CD4-positive, alpha-beta T cell treated with Interleukin-15 for 1 hour (primary cell): ENCODE results near the gene ME3.
A peak's percentile ranks its signal among the peaks of the same experiment; 100 is the strongest.

Source experiments
- DNase-seq: peaks from one replicate; pipeline ENCODE4 v3.0.0-alpha.2; 2020

ME3 gene

GRCh38 chr11:86672007-86672621 is at the start of gene ME3:
TSS of gene ME3 (minus strand) at chr11:86672616.
- peak; percentile 54 for DNase-seq

- DNase-seq: no peak
These were observed 49.6 kb upstream of the ME3 start for GRCh38 chr11:86722006-86722405.

GRCh38 chr11:86720546-86720945 is 48.1 kb upstream of the ME3 start:
- DNase-seq: no peak

GRCh38 chr11:86719781-86720463 is 47.5 kb upstream of the ME3 start:
- no peak for DNase-seq

DNA sequence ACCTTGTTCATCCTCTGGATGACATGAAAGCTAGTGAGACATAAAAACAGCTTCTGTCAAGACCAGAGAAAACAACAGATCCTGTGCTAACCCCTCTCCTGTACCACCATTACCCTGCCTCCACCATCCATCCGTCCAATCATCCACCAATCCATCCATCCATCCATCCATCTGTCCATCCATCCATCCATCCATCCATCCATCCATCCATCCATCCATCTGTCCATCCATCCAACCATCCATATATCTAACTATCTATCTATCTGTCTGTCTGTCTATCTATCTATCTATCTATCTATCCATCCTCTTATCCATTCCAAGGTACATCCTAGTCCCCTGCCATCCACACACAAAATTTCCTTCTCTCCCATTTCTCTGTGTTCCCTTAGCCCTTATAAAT is 46.6 kb upstream of the ME3 start:
- no peak for DNase-seq

GRCh38 chr11:86718521-86718920 is 46.1 kb upstream of the ME3 start:
- DNase-seq: no peak

DNA sequence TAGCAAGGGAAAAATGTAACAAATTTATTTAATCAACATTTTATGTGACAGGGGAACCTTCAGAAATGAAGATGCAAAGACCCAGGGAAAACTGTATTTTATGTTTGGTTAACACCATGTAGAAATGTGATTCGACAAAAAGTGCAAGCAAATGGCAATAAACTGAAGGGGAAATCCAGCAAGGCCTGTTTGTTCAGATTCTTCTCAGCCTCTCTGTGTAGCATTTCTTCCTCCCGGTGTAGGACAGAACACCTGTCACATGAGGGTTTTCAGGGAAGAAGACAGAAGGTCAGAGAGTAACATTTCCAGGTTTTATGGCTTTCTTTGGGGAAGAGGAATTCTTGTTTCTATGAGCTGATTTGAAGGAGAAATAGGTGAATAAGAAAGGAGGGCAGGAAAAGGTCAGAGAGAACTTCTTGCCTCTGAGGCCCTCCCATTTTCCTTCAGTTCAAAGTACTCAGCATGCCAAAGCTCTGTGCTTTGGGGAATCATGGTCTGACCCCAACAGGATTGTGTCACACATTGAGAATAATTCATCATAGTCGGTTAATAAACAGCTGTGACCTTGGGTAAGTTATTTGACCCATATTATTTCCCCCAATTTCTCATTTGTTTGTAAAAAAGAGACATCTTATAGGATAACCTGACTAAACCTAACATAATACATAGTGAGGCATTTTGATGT is 45.5 kb upstream of the ME3 start:
- no peak for DNase-seq

GRCh38 chr11:86715611-86716010 is 43.2 kb upstream of the ME3 start:
- no peak for DNase-seq

GRCh38 chr11:86713552-86713951 is 41.1 kb upstream of the ME3 start:
- no peak for DNase-seq

- no peak for DNase-seq
These were observed 38.5 kb upstream of the ME3 start for GRCh38 chr11:86710936-86711335.

DNA sequence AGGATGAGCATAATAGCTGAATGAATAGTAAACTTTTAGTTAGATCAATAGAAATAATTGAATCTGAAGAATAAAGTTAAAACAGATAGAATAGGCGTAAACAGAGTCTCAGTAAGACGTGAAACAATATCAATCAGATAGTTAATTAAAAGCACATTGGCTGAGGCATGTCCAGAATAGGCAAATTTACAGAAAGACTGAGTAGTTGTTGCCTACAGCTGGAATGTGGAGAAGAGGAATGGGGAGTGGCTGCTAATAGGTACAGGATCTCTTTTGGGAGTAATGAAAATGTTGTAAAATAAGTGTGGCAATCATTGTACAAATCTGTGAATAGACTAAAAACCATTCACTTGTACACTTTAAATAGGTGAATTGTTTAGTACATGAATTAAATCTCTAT is 36.3 kb upstream of the ME3 start:
- DNase-seq: no peak

GRCh38 chr11:86706338-86707131 is 34.1 kb upstream of the ME3 start:
- no peak for DNase-seq

DNA sequence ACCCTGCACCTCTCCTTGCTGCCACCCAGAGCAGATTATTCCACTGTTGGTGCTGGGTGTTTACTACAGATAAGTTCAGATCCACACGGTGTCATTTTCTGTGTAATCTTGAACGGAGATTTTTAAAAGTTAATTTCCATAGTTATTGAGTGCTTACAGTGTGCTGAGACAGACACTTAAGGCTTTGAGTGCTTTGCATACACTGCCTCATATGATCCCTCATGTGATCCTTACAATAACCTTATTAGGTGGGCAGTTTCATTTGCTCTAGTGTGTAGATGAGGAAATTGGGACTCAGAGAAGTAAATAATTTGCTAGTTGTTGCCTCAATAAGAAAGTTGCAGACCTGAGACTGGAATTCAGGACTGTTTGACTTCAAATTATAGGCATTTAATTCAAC is 32.3 kb upstream of the ME3 start:
- DNase-seq: no peak

GRCh38 chr11:86703987-86704386 is 31.6 kb upstream of the ME3 start:
- no peak for DNase-seq

DNA sequence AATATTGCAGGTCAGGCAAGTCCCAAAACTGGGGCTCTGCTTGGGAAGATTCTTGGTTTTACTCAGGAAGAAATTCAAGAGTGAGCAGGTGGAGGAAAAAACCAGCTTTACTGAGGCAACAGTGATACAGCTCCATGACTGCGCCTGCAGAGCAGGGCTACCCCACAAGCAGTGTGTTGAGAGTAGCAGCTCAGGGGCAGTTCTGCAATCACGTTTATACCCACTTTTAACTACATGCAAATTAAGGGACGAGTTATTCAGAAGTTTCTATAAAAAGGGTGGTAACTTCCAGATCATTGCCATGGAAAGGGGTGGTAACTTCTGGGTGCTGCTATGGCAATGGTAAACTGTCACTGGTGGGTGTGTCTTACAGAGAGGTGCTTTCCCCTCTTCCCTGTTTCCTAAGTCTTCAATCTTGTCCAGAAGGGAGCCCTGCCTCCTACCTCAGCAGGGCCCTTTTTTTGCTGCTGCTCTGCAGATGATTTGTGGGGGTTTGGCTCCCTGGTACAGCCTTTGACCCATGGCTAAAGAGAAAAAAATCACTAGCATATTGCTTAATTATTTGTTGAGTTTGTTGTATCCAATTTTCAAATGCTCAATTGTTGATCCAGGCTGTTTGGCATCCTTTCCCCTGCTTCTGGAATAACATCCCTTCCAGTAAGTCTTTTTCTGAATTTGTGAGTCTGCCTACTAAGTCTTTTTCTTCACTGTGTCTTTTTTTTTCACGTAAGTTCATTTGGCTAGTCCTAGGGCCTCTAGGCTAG is 30.0 kb upstream of the ME3 start:
- DNase-seq: no peak

GRCh38 chr11:86699040-86699791 is 26.8 kb upstream of the ME3 start:
- DNase-seq: no peak

DNA sequence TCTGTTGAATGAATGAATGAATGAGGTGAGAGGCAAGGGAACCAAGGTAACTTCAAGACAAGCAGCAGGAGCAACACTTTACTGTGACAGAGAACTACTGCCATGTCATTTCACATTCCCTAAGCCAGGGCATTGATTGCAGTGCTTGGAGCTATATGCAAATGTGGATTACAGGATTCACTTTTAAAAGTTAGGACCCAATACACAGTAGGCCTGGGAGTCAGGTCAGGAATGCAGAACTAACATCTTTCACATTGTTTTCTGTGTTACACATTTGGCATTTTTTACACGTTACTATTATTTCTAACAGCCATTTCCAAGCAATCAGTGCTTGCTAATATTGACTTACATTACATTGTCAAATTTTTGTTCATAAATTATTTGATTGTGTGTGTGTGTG is 26.2 kb upstream of the ME3 start:
- DNase-seq: no peak

DNA sequence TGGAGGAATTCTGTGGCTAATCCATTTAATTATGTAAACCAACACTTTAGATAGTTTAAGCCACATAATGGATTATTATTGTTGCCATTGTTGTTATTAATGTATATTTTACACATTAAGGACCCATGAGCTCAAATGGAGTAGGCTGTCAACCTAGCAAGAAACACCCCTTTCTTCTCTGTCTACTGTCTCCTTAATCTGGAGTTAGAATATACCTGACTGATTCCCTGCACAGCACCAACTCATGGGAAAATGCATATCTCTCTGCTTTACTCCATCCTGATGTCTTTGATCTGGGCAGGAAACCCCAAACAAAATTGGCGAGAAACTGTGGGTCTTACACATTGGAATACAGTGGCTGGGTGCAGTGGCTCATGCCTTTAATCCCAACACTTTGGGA is 24.0 kb upstream of the ME3 start:
- no peak for DNase-seq

- no peak for DNase-seq
These were observed 23.6 kb upstream of the ME3 start for GRCh38 chr11:86696004-86696403.

- DNase-seq: no peak
These were observed 23.0 kb upstream of the ME3 start for GRCh38 chr11:86695373-86695772.

DNA sequence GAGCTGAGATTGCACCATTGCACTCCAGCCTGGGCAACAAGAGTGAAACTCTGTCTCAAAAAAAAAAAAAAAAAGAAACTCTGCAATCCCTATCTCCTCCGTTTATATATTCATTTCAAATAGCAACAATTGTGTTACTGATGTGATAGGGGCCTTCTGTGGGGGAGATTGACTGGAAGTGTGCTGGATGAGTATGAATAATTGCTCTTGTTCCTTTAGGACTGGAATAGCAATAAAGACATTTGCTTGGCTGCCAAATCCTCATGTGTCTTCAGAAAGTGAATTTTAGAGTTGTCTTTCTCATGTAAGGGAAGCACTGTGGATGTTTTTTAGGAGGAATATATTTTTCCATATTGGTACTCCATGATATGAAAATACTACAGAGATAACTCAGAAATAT is 21.1 kb upstream of the ME3 start:
- no peak for DNase-seq

GRCh38 chr11:86692746-86693145 is 20.3 kb upstream of the ME3 start:
- no peak for DNase-seq
